HepG2 (cell line): ENCODE data around the gene ETFRF1. TPM values are rescaled to one million over a fixed set of nuclear protein-coding genes. Genes with fewer than 3 reads are reported as not detected.

Experiments used
- ATAC-seq: fragments of 200-7000 bp; cut with Tn5 transposase; 3 replicates; pipeline ENCODE4 v1.9.1; 2020; ENCODE audit warnings: mild to moderate bottlenecking, moderate library complexity
- BruUV-seq: library from RNA; stranded (reverse); fragments of 400-500 nt; replicated peaks from 2 replicates; lab custom pipeline; 2021; lab: Mats Ljungman, UMichigan
- CTCF ChIA-PET: fragments of 300-600 bp; formaldehyde crosslinking; extraction: SDS; loops from one replicate; lab custom pipeline; 2021; ENCODE audit warnings: low total read pairs, inconsistent platforms, low intra/inter-chr PET ratio; lab: Yijun Ruan, JAX
- POLR2A ChIA-PET: fragments of 350-600 bp; sonication (Branson Sonifier 250); formaldehyde crosslinking; loops from one replicate; lab custom pipeline; 2020; ENCODE audit warnings: antibody characterized with exemption, inconsistent platforms; lab: Yijun Ruan, JAX
- DNase-seq: peaks from one replicate; pipeline ENCODE4 v3.0.0-alpha.2; 2015; ENCODE audit warnings: low spot score
- FAIRE-seq: peaks from 3 replicates; lab custom pipeline; 2011; peaks lifted over from hg19 to GRCh38; lab: Jason Lieb, UNC
- H2AFZ ChIP-seq: one replicate; pipeline ENCODE4 v1.6.1; 2011; ENCODE audit warnings: low read length, inconsistent platforms
- H3K27ac ChIP-seq: fragments of 300-600 bp; 3 replicates; pipeline ENCODE4 v1.8.0; 2011; ENCODE audit warnings: mixed run types, mild to moderate bottlenecking, mixed read lengths, low read length, inconsistent platforms; ENCODE audit not compliant: insufficient read depth; ENCODE audit errors: extremely low read length
- H3K27me3 ChIP-seq, 2 experiments: fragments of 200-600 bp in 1 of 2; 2 replicates in 1 of 2; 3 replicates in 1 of 2; pipeline versions ENCODE4 v1.6.0 to v1.8.0; 2011; ENCODE audit warnings: low read length in 2 of 2, mild to moderate bottlenecking in 2 of 2, moderate library complexity in 2 of 2, inconsistent platforms in 1 of 2; ENCODE audit not compliant: insufficient read depth in 2 of 2, control insufficient read depth in 1 of 2
- H3K36me3 ChIP-seq, 2 experiments: fragments of 200-600 bp in 1 of 2; replicated peaks in 1 of 2; 2 replicates in 1 of 2; 3 replicates in 1 of 2; pipeline versions ENCODE4 v1.5.1 to v1.8.0; 2011; ENCODE audit warnings: low read length in 2 of 2, inconsistent platforms in 1 of 2; ENCODE audit not compliant: insufficient read depth in 2 of 2, control insufficient read depth in 1 of 2
- H3K4me1 ChIP-seq: 2 replicates; pipeline ENCODE4 v1.5.1; 2012; ENCODE audit warnings: low read length, inconsistent platforms; ENCODE audit not compliant: insufficient read depth
- H3K4me2 ChIP-seq: 2 replicates; pipeline ENCODE4 v1.6.0; 2011; ENCODE audit warnings: low read depth, low read length, inconsistent platforms
- H3K4me3 ChIP-seq, 3 experiments: fragments of 200-600 bp in 1 of 3; sonication (generic), shearing (Covaris generic) in 1 of 3; replicated peaks in 1 of 3; 2 replicates each; pipeline ENCODE4 v1.5.1; 2011 to 2016; ENCODE audit warnings: low read length in 3 of 3, inconsistent platforms in 2 of 3, low read depth in 2 of 3, mild to moderate bottlenecking in 2 of 3, control low read depth in 1 of 3, mixed read lengths in 1 of 3; ENCODE audit not compliant: insufficient read depth in 1 of 3
- H3K79me2 ChIP-seq: one replicate; pipeline ENCODE4 v1.6.1; 2011; ENCODE audit warnings: low read length, inconsistent platforms; ENCODE audit not compliant: insufficient read depth
- H3K9ac ChIP-seq: 2 replicates; pipeline ENCODE4 v1.6.0; 2011; ENCODE audit warnings: mild to moderate bottlenecking, low read depth, low read length, inconsistent platforms; ENCODE audit not compliant: insufficient read depth
- H3K9me3 ChIP-seq: 2 replicates; pipeline ENCODE4 v1.5.1; 2012; ENCODE audit warnings: mild to moderate bottlenecking, low read length
- H4K20me1 ChIP-seq: 2 replicates; pipeline ENCODE4 v1.6.0; 2011; ENCODE audit warnings: inconsistent platforms, mild to moderate bottlenecking, low read length, moderate library complexity; ENCODE audit not compliant: insufficient read depth
- ARID4A ChIP-seq: sonication (generic); formaldehyde crosslinking; IDR thresholded peaks from 2 replicates; pipeline ENCODE4 v1.5.0; 2020; ENCODE audit warnings: mild to moderate bottlenecking, missing genetic modification reagents, borderline replicate concordance
- ATM ChIP-seq: fragments of 450-650 bp; IDR thresholded peaks from 2 replicates; pipeline ENCODE4 v1.7.1; 2017; ENCODE audit warnings: mild to moderate bottlenecking, borderline replicate concordance
- DR1 ChIP-seq: sonication (generic); formaldehyde crosslinking; IDR thresholded peaks from 2 replicates; pipeline ENCODE4 v1.8.0; 2021; ENCODE audit warnings: mild to moderate bottlenecking, missing genetic modification reagents, inconsistent platforms
- FOXJ3 ChIP-seq: sonication (generic); formaldehyde crosslinking; IDR thresholded peaks from 2 replicates; pipeline ENCODE4 v1.4.0; 2020; ENCODE audit warnings: missing genetic modification reagents, mild to moderate bottlenecking, borderline replicate concordance
- FOXK2 ChIP-seq: fragments of 450-650 bp; IDR thresholded peaks from 2 replicates; pipeline ENCODE4 v1.6.1; 2016
- KMT2A ChIP-seq: sonication (generic); formaldehyde crosslinking; IDR thresholded peaks from 2 replicates; pipeline ENCODE4 v1.4.0; 2020; ENCODE audit warnings: missing genetic modification reagents
- NCOA5 ChIP-seq: sonication (generic); formaldehyde crosslinking; IDR thresholded peaks from 2 replicates; pipeline ENCODE4 v1.4.0; 2020; ENCODE audit warnings: missing genetic modification reagents
- TEAD3 ChIP-seq: optimal IDR thresholded peaks from 2 replicates; pipeline ENCODE3; 2016; ENCODE audit warnings: borderline replicate concordance
- TSC22D2 ChIP-seq: sonication (generic); formaldehyde crosslinking; IDR thresholded peaks from 2 replicates; pipeline ENCODE4 v1.5.1; 2020; ENCODE audit warnings: missing genetic modification reagents, mild to moderate bottlenecking, borderline replicate concordance
- ZKSCAN5 ChIP-seq: sonication (generic); formaldehyde crosslinking; IDR thresholded peaks from 2 replicates; pipeline ENCODE4 v1.5.1; 2020; ENCODE audit warnings: mild to moderate bottlenecking, missing genetic modification reagents
- ZNF142 ChIP-seq: sonication (generic); formaldehyde crosslinking; IDR thresholded peaks from 2 replicates; pipeline ENCODE4 v1.4.0; 2020; ENCODE audit warnings: missing genetic modification reagents
- ZNF232 ChIP-seq: sonication (generic); formaldehyde crosslinking; IDR thresholded peaks from 2 replicates; pipeline ENCODE4 v1.4.0; 2020; ENCODE audit warnings: missing genetic modification reagents, borderline replicate concordance
- ZNF34 ChIP-seq: sonication (generic); formaldehyde crosslinking; IDR thresholded peaks from 2 replicates; pipeline ENCODE4 v1.4.0; 2020; ENCODE audit warnings: mild to moderate bottlenecking, missing genetic modification reagents, borderline replicate concordance
- ZNF468 ChIP-seq: sonication (generic); formaldehyde crosslinking; IDR thresholded peaks from 2 replicates; pipeline ENCODE4 v1.8.0; 2022; ENCODE audit warnings: mild to moderate bottlenecking, moderate library complexity, missing genetic modification reagents
- ZNF772 ChIP-seq: sonication (generic); formaldehyde crosslinking; IDR thresholded peaks from 2 replicates; pipeline ENCODE4 v1.5.0; 2020; ENCODE audit warnings: mild to moderate bottlenecking, missing genetic modification reagents
- ZNF883 ChIP-seq: sonication (generic); formaldehyde crosslinking; IDR thresholded peaks from 2 replicates; pipeline ENCODE4 v1.5.1; 2020; ENCODE audit warnings: mild to moderate bottlenecking, missing genetic modification reagents; ENCODE audit errors: not compliant biosample characterization
- ZSCAN31 ChIP-seq: sonication (generic); formaldehyde crosslinking; IDR thresholded peaks from 2 replicates; pipeline ENCODE4 v1.5.0; 2020; ENCODE audit warnings: low read depth, mild to moderate bottlenecking, missing genetic modification reagents
- WGBS: methylation state at CpG from one replicate; pipeline ENCODE4 v1.1.6; 2017; ENCODE audit warnings: low lambda C conversion rate; 5-methylcytosine and 5-hydroxymethylcytosine counted together
- in situ Hi-C: cut with HindIII; loops from 2 replicates; pipeline ENCODE4 v1.10.0; 2017; ENCODE audit warnings: low pct_unique_long_range_greater_than_20kb; ENCODE audit not compliant: extremely low pct_ligation_motif_present
- intact Hi-C: fragments of 100-400 bp; cut with micrococcal nuclease; formaldehyde crosslinking; loops from one replicate; pipeline ENCODE4 v1.10.0; 2022; ENCODE audit not compliant: unreplicated experiment
- polyA plus RNA-seq, 8 experiments: library from polyadenylated mRNA; depleted of rRNA in 3 of 8; stranded (reverse) in 7 of 8; unstranded in 1 of 8; fragments of >200 nt; fragmentation: Illumina TruSeq in 4 of 8; extraction: Trizol in 4 of 8; gene quantifications; 2 replicates each; pipeline versions ENCODE4 v1.2.1 to v1.2.3, GENCODE V29; 2011 to 2016; ENCODE audit warnings: low read depth in 4 of 8, missing spikeins in 1 of 8, mixed read lengths in 1 of 8; ENCODE audit not compliant: insufficient read depth in 1 of 8
- total RNA-seq, 5 experiments: library from RNA; depleted of rRNA; stranded (reverse); fragments of >200 nt; fragmentation: Illumina TruSeq; extraction: Trizol; gene quantifications; 2 replicates each; pipeline ENCODE4 v1.2.3, GENCODE V29; 2016; ENCODE audit warnings: low read depth in 1 of 5

ETFRF1 gene
- total and polyA plus RNA-seq, 2 of the 13 experiments (the other 11 are each of a cell fraction or from before 2014, with no cell fraction given): 6.8 to 7.0 TPM

GRCh38 chr12:25197608-25198007, 2.6 kb downstream of the ETFRF1 start:
- DNase-seq (no peak), ATAC-seq (no peak), FAIRE-seq (no peak)
- H3K36me3 ChIP-seq: no peaks in the 10 kb centered on the region
- H3K4me3 ChIP-seq: no peak overlapping the region
- H3K79me2 ChIP-seq: no peaks in the 10 kb centered on the region
- no peak overlapping the region for H3K4me2 ChIP-seq
- H4K20me1 ChIP-seq: no peaks in the 10 kb centered on the region
- ChIA-PET CTCF (no interaction called here), POLR2A (no interaction called here)
- no peaks in the 10 kb centered on the region for H3K9me3 ChIP-seq
- TF ChIP-seq ZNF232 (CRISPR knock-in tag): no peak
- TF ChIP-seq FOXK2: no peak
- no peak for TF ChIP-seq TSC22D2
- TF ChIP-seq ZNF468 (CRISPR knock-in tag): no peak
- no peak for TF ChIP-seq ZKSCAN5
- no peak for TF ChIP-seq ZNF883
- TF ChIP-seq ZNF772: no peak
- no peak for TF ChIP-seq NCOA5 (CRISPR knock-in tag)
- no peak for TF ChIP-seq FOXJ3
- TF ChIP-seq ATM: no peak
- no peak for TF ChIP-seq ZSCAN31
- TF ChIP-seq KMT2A (CRISPR knock-in tag): no peak
- TF ChIP-seq TEAD3 (CRISPR knock-in tag): no peak
- no peak for TF ChIP-seq ZNF34 (CRISPR knock-in tag)
- no peak for TF ChIP-seq ARID4A (CRISPR knock-in tag)
- no peak for TF ChIP-seq DR1 (CRISPR knock-in tag)
- no peak for TF ChIP-seq ZNF142 (CRISPR knock-in tag)
- 92% methylated on average over 2 of the region's 2 CpGs for WGBS
- H3K9ac ChIP-seq: no peak overlapping the region
- no peaks in the 10 kb centered on the region for H3K27me3 ChIP-seq
- intact Hi-C loops: loop anchor here (5.0 kb wide), 1 partner anchor 1200 kb away; no protein-coding TSS in a partner anchor
- H3K27ac ChIP-seq: no peak overlapping the region
- H2AFZ ChIP-seq: no peak overlapping the region
- no TSS peak for BruUV-seq
- in situ Hi-C loops: no loop called here
- peaks cover 20% of the 10 kb centered on the region for H3K4me1 ChIP-seq
